GM23338 (cell line): ENCODE results near the gene LCLAT1. TPM values are rescaled to one million over a fixed set of nuclear protein-coding genes. Genes with fewer than 3 reads are reported as not detected.

Experiments used
- ATAC-seq: fragments of 200-7000 bp; cut with Tn5 transposase; 3 replicates; pipeline ENCODE4 v1.9.1; 2020
- DNase-seq: peaks from one replicate; pipeline ENCODE4 v3.0.0-alpha.2; 2015; ENCODE audit warnings: low spot score
- H2AFZ ChIP-seq: fragments of 200-600 bp; sonication (generic); 2 replicates; pipeline ENCODE4 v1.8.0; 2016; ENCODE audit warnings: antibody characterized with exemption, mild to moderate bottlenecking, moderate library complexity
- H3F3A ChIP-seq: fragments of 200-600 bp; sonication (generic); replicated peaks from 2 replicates; pipeline ENCODE4 v1.8.0; 2017; ENCODE audit warnings: antibody characterized with exemption, mixed run types, low read depth
- H3K27ac ChIP-seq: fragments of 200-600 bp; sonication (generic); 2 replicates; pipeline ENCODE4 v1.6.1; 2016; ENCODE audit warnings: low read depth
- H3K27me3 ChIP-seq: fragments of 200-600 bp; sonication (generic); 2 replicates; pipeline ENCODE4 v1.8.0; 2016; ENCODE audit warnings: mild to moderate bottlenecking, mixed run types, moderate library complexity; ENCODE audit not compliant: insufficient read depth
- H3K36me3 ChIP-seq: fragments of 200-600 bp; sonication (generic); 2 replicates; pipeline ENCODE4 v1.8.0; 2016; ENCODE audit warnings: mild to moderate bottlenecking; ENCODE audit not compliant: insufficient read depth
- H3K4me1 ChIP-seq: fragments of 200-600 bp; sonication (generic); 2 replicates; pipeline ENCODE4 v1.8.0; 2016; ENCODE audit warnings: mild to moderate bottlenecking, moderate library complexity; ENCODE audit not compliant: insufficient read depth
- H3K4me2 ChIP-seq: fragments of 200-600 bp; sonication (generic); 2 replicates; pipeline ENCODE4 v1.7.1; 2017; ENCODE audit warnings: mixed run types
- H3K4me3 ChIP-seq: fragments of 200-600 bp; sonication (generic); 2 replicates; pipeline ENCODE4 v1.6.1; 2016; ENCODE audit warnings: mixed run types
- H3K79me2 ChIP-seq: fragments of 200-600 bp; sonication (generic); replicated peaks from 2 replicates; pipeline ENCODE4 v1.8.0; 2017; ENCODE audit warnings: mild to moderate bottlenecking; ENCODE audit not compliant: insufficient read depth
- H3K9me2 ChIP-seq: fragments of 200-600 bp; sonication (generic); 2 replicates; pipeline ENCODE4 v1.8.0; 2017; ENCODE audit not compliant: insufficient read depth
- H4K20me1 ChIP-seq: fragments of 200-600 bp; sonication (generic); replicated peaks from 2 replicates; pipeline ENCODE4 v1.8.0; 2017; ENCODE audit warnings: mild to moderate bottlenecking; ENCODE audit not compliant: insufficient read depth
- H3K27ac Mint-ChIP-seq: 2 replicates; pipeline ENCODE4 v1.8.0; 2020; ENCODE audit warnings: inconsistent platforms, mild to moderate bottlenecking, moderate library complexity, mixed read lengths
- H3K27me3 Mint-ChIP-seq: 3 replicates; pipeline ENCODE4 v1.8.0; 2022; ENCODE audit warnings: low read depth, mild to moderate bottlenecking, moderate library complexity, mixed read lengths, inconsistent platforms; ENCODE audit not compliant: insufficient read depth, poor library complexity
- H3K36me3 Mint-ChIP-seq: 3 replicates; pipeline ENCODE4 v1.8.0; 2021; ENCODE audit warnings: low read depth, mild to moderate bottlenecking, inconsistent platforms, moderate library complexity, mixed read lengths
- H3K4me1 Mint-ChIP-seq: 3 replicates; pipeline ENCODE4 v1.8.0; 2020; ENCODE audit warnings: mild to moderate bottlenecking, inconsistent platforms, mixed read lengths
- H3K4me3 Mint-ChIP-seq: 3 replicates; pipeline ENCODE4 v1.8.0; 2021; ENCODE audit warnings: moderate library complexity, mild to moderate bottlenecking, inconsistent platforms, mixed read lengths
- H3K9me3 Mint-ChIP-seq: 3 replicates; pipeline ENCODE4 v1.8.0; 2020; ENCODE audit warnings: moderate library complexity, mild to moderate bottlenecking, inconsistent platforms, mixed read lengths
- CREB1 ChIP-seq: fragments of 250-450 bp; sonication (Bioruptor Pico); IDR thresholded peaks from 2 replicates; pipeline ENCODE4 v1.5.0; 2020; ENCODE audit warnings: low read depth, mild to moderate bottlenecking, moderate library complexity
- CTCF ChIP-seq, 2 experiments: fragments of 200-600 bp in 1 of 2; sonication (generic) in 1 of 2; conservative IDR thresholded peaks; 2 replicates each; pipeline versions ENCODE4 v1.5.1 to v1.6.1; 2016 to 2017; ENCODE audit warnings: antibody characterized with exemption in 2 of 2, low read depth in 2 of 2, mild to moderate bottlenecking in 2 of 2, moderate library complexity in 1 of 2
- ETS1 ChIP-seq: IDR thresholded peaks from 2 replicates; pipeline ENCODE4 v1.6.1; 2016; ENCODE audit warnings: antibody characterized with exemption
- EZH2 ChIP-seq: fragments of 200-600 bp; sonication (generic); IDR thresholded peaks from one replicate; pipeline ENCODE4 v1.8.0; 2017; ENCODE audit warnings: antibody characterized with exemption, mild to moderate bottlenecking, low read depth; ENCODE audit not compliant: unreplicated experiment
- EZH2phosphoT487 ChIP-seq: fragments of 200-600 bp; sonication (generic); IDR thresholded peaks from one replicate; pipeline ENCODE4 v1.8.1; 2018; ENCODE audit warnings: antibody characterized with exemption; ENCODE audit not compliant: unreplicated experiment
- JUNB ChIP-seq: IDR thresholded peaks from one replicate; pipeline ENCODE4 v1.6.1; 2016; ENCODE audit warnings: antibody characterized with exemption; ENCODE audit not compliant: unreplicated experiment
- NANOG ChIP-seq: IDR thresholded peaks from 2 replicates; pipeline ENCODE4 v1.6.1; 2016; ENCODE audit warnings: antibody characterized with exemption, borderline replicate concordance
- POLR2AphosphoS5 ChIP-seq: IDR thresholded peaks from 2 replicates; pipeline ENCODE4 v1.6.1; 2016; ENCODE audit warnings: antibody characterized with exemption, low read depth
- REST ChIP-seq: IDR thresholded peaks from one replicate; pipeline ENCODE4 v1.6.1; 2018; ENCODE audit warnings: antibody characterized with exemption; ENCODE audit not compliant: unreplicated experiment
- STAT1 ChIP-seq: IDR thresholded peaks from one replicate; pipeline ENCODE4 v1.6.1; 2016; ENCODE audit warnings: antibody characterized with exemption; ENCODE audit not compliant: unreplicated experiment
- ZNF114 ChIP-seq: fragments of 250-450 bp; sonication (Bioruptor Pico); IDR thresholded peaks from 2 replicates; pipeline ENCODE4 v1.5.0; 2020; ENCODE audit warnings: mild to moderate bottlenecking, moderate library complexity
- ZNF331 ChIP-seq: fragments of 250-450 bp; sonication (Bioruptor Pico); IDR thresholded peaks from 2 replicates; pipeline ENCODE4 v1.5.0; 2020; ENCODE audit warnings: low read depth, mild to moderate bottlenecking, moderate library complexity
- polyA plus RNA-seq: library from polyadenylated mRNA; unstranded; fragments of >200 nt; fragmentation: Nextera tagmentation; extraction: Ambion mirVana; gene quantifications from 2 replicates; pipeline ENCODE4 v1.2.1, GENCODE V29; 2016
- total RNA-seq: library from RNA; depleted of rRNA; stranded (reverse); fragments of >200 nt; shearing (Covaris generic); gene quantifications from 2 replicates; pipeline ENCODE4 v1.2.3, GENCODE V29; 2014

Gene LCLAT1
- total and polyA plus RNA-seq, 2 experiments from 2014 or later: 11.5 to 30.1 TPM

- Histone ChIP-seq H3K36me3 (no peaks in the 10 kb centered on the region), H3K9me2 (no peaks in the 10 kb centered on the region), H2AFZ (no peak overlapping the region), H3K4me2 (no peak overlapping the region), H3K79me2 (peaks cover 12% of the 10 kb centered on the region; the same call in 1 of the 2 replicates), H3F3A (no peaks in the 10 kb centered on the region), H3K27ac (no peak overlapping the region), H4K20me1 (no peaks in the 10 kb centered on the region), H3K4me1 (no peaks in the 10 kb centered on the region), H3K27me3 (no peaks in the 10 kb centered on the region), H3K4me3 (no peak overlapping the region)
- TF ChIP-seq ZNF114 (CRISPR knock-in tag) (no peak), EZH2 (no peak), CTCF (conservative IDR thresholded peaks at IDR 0.05; ENCODE audit: low read depth in 2 of 2) (no peak), JUNB (no peak), CREB1 (CRISPR knock-in tag) (no peak)
- H3K4me3 Mint-ChIP-seq: no peak overlapping the region
- H3K4me1 Mint-ChIP-seq: no peaks in the 10 kb centered on the region; the same call in 2 of the 3 replicates
- H3K36me3 Mint-ChIP-seq: peaks cover 9% of the 10 kb centered on the region; the same call in 2 of the 3 replicates
- H3K27ac Mint-ChIP-seq: no peak overlapping the region; the same call in 1 of the 2 replicates
- DNase-seq (no peak), ATAC-seq (no peak)
- peaks cover 3% of the 10 kb centered on the region; the same call in 1 of the 3 replicates for H3K9me3 Mint-ChIP-seq
- H3K27me3 Mint-ChIP-seq: no peaks in the 10 kb centered on the region
These were observed 101.3 kb downstream of the LCLAT1 start for GRCh38 chr2:30548386-30548785.

GRCh38 chr2:30549096-30549495 lies 102.0 kb downstream of the LCLAT1 start:
- Histone ChIP-seq H3K36me3 (no peaks in the 10 kb centered on the region), H3K9me2 (no peaks in the 10 kb centered on the region), H4K20me1 (no peaks in the 10 kb centered on the region), H3F3A (no peaks in the 10 kb centered on the region), H3K4me3 (no peak overlapping the region), H3K4me1 (no peaks in the 10 kb centered on the region), H3K79me2 (peaks cover 12% of the 10 kb centered on the region; the same call in 1 of the 2 replicates), H3K4me2 (no peak overlapping the region), H3K27ac (no peak overlapping the region), H3K27me3 (no peaks in the 10 kb centered on the region), H2AFZ (no peak overlapping the region)
- no peaks in the 10 kb centered on the region; the same call in 2 of the 3 replicates for H3K4me1 Mint-ChIP-seq
- no peak overlapping the region for H3K4me3 Mint-ChIP-seq
- no peak for ATAC-seq
- H3K27me3 Mint-ChIP-seq: no peaks in the 10 kb centered on the region
- DNase-seq: no peak
- no peak overlapping the region for H3K27ac Mint-ChIP-seq
- H3K9me3 Mint-ChIP-seq: peaks cover 3% of the 10 kb centered on the region; the same call in 1 of the 3 replicates
- peaks cover 9% of the 10 kb centered on the region; the same call in 2 of the 3 replicates for H3K36me3 Mint-ChIP-seq
- TF ChIP-seq ZNF331 (CRISPR knock-in tag): no peak
- no peak for TF ChIP-seq JUNB
- TF ChIP-seq NANOG: no peak
- no peak for TF ChIP-seq REST
- no peak for TF ChIP-seq ETS1
- no peak for TF ChIP-seq EZH2phosphoT487
- no peak for TF ChIP-seq CREB1 (CRISPR knock-in tag)
- no peak for TF ChIP-seq CTCF (conservative IDR thresholded peaks at IDR 0.05; ENCODE audit: low read depth in 2 of 2)
- TF ChIP-seq STAT1: no peak
- no peak for TF ChIP-seq EZH2
- no peak for TF ChIP-seq POLR2AphosphoS5
- no peak for TF ChIP-seq ZNF114 (CRISPR knock-in tag)
